Ureter (tissue), 1 donor: ENCODE data around the gene PCSK4. TPM values are rescaled to one million over a fixed set of nuclear protein-coding genes. Genes with fewer than 3 reads are reported as not detected.
"Not testable (repeated sequence)": the region's sequence is repeated elsewhere in the genome, so short reads cannot be mapped to it uniquely, and the experiment has no call there.

Experiments used
- DNase-seq: peaks from one replicate; pipeline ENCODE4 v3.0.0-alpha.2; 2020; ENCODE audit warnings: low spot score
- total RNA-seq: library from RNA; stranded (reverse); gene quantifications from one replicate; pipeline ENCODE4 v1.2.4, GENCODE V29; 2023
- donor health status: DM: yes; HTN: yes; CAD: no.

The PCSK4 gene
- total RNA-seq, 1 donor from 2014 or later: 4.5 TPM

DNA sequence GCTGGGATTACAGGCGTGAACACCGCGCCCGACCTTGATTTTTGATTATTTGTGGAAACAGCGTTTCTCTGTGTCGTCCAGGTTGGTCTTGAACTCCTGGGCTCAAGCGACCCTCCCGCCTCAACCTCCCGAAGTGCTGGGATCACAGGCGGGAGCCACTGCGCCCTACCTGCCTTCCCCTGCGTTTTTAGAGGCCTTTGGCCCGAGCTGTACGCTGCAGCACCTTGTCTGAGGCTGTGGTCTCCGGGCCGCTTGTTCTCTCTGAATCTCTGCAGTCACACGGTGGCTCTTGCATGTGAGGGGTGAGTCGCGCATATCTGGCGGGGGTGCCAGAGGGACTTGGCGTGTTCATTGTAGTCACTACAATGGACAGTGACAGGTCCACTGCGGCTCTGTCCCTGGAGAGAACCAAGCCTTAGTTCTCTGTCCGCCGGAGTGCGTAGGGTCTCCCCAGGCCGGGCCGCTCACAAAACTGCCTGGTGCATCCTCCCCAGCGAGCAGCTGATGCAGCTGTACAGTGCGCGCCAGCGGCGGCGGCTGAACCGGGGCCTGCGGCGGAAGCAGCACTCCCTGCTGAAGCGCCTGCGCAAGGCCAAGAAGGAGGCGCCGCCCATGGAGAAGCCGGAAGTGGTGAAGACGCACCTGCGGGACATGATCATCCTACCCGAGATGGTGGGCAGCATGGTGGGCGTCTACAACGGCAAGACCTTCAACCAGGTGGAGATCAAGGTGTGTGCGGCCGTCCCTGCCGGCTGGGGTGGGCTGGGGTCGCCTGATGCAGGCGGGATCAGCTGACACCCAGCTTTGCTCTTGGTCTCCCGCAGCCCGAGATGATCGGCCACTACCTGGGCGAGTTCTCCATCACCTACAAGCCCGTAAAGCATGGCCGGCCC is 50.4 kb downstream of the PCSK4 start:
- DNase-seq: not testable (repeated sequence)

DNA sequence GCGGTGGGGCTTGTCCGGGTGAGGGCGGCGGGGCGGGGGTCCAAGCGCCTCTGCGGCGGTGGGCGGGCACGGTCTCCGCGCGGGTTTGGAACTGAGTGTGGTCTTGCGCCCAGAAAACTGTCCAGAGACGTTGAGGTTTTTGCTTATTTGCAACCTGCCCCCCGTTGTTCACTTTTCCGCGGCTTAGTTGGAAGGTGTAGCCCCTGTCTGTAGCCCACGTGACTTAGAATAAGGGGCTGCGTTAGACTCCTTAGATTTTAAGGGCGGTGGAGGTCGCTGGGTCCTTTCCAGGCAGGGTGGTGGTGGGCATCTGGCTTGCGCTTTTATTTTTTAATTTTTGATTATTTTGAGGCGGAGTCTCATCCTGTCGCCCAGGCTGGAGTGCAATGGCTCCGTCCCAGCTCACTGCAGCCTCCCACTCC is 51.2 kb downstream of the PCSK4 start:
- no peak for DNase-seq

GRCh38 chr19:1438035-1438932 is 51.9 kb downstream of the PCSK4 start, which contains the start of gene RPS15:
Gene RPS15, plus strand, starts transcription at chr19:1438396. Its CDS starts 30 bp downstream, at chr19:1438426.
- peak; percentile 96 for DNase-seq

GRCh38 chr19:1437609-1438008 is 52.5 kb downstream of the PCSK4 start:
- no peak for DNase-seq

- DNase-seq: no peak
Observed at GRCh38 chr19:1435378-1435989, 54.7 kb downstream of the PCSK4 start.

DNA sequence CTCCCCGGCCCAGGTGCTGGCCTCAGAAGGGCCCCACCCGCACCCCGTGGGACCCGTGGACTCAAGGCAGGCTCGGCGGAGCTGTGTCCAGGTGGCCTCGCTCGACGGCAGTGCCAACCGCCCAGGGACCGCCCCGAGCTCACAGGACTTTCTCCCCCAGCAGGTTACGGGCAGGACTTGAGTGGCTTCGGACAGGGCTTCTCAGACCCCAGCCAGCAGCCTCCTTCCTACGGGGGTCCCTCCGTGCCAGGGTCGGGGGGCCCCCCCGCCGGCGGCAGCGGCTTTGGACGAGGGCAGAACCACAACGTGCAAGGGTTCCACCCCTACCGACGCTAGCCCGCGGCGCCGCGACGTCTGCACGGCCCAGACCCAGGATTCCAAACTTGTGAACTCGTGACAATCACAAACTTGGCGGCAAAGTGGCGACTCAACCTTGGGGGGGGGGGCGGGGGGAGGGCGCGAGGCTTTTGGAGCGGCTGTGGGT is 55.5 kb downstream of the PCSK4 start:
- DNase-seq: no peak

DNA sequence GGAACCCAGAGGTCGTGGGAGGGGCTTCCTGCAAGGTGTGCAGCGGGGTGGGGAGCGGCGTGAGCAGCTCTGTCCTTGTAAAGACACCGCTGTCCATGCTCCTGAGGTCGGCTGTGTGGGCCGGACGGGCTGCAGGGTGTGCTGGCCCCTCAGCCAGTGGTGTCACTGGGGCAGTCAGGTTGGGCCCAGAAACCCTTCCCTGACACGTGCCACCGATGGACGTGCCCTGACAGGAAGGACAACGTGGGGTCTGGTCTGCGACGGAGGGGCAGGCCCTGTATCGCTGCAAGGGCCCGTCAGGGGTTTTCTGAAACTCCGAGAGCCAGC is 56.1 kb downstream of the PCSK4 start:
- DNase-seq: no peak

- no peak for DNase-seq
Observed at GRCh38 chr19:1433119-1434039, 56.8 kb downstream of the PCSK4 start.

DNA sequence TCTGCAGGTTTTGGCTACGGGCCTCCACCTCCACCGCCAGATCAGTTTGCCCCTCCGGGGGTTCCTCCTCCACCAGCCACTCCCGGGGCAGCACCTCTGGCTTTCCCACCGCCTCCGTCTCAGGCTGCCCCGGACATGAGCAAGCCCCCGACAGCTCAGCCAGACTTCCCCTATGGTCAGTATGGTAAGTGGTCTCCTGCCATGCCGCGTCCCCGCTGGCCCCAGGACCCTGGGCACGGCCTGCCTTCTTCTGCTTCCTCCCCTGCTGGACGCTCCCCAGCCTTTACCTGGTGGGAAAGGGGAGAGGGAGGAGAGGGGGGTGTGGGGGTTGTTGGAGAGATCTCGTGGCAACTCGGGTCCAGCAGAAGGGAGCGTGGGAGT is 57.7 kb downstream of the PCSK4 start:
- no peak for DNase-seq

DNA sequence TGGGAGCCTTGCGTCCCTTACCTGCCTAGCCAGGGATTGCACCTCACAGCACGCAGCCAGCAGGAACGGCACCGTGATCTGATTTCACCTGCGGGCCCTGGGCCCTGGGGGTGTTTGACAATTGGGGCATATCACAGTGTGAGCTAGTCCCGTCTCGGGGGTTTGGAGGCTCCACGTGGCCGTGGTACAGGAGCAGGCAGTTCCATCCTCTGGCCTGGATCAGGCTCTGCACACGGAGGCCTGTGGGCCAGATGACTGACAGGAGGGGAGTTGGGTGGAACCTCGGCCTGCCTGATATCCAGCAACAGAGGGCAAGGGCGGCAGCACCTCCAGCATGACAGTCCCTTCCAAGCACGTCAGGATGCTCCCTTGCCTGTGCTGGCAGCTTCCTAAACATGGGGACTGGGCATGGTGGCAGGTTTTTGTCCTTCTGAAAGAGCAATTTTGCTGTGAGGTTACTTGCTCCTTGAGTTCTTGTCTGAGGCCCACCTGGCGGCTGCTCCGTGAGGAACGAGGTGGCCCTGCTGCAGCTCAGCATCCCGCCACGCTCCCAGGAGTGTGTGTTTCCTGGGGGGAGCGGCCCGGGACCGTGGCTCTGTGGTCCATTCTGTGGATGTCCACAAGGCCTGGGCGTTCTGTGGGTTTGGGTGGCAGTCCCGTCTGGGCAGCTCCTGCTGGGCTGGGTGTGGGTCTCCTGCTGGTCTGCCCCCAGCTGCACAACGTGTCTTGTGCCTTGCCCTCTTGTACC is 58.2 kb downstream of the PCSK4 start:
- no peak for DNase-seq

Other genes with a start within 250 kb of the PCSK4 start
- 144 TPM for gene ATP5F1D, start 248.6 kb downstream of the PCSK4 start, total RNA-seq
- gene MIDN, start 241.8 kb downstream of the PCSK4 start, total RNA-seq: 121 TPM
- 524 TPM for gene CIRBP, start 221.0 kb downstream of the PCSK4 start, total RNA-seq
- gene FAM174C, start 214.8 kb downstream of the PCSK4 start, total RNA-seq: 47.5 TPM
- 0.70 TPM for gene EFNA2, start 204.5 kb downstream of the PCSK4 start, total RNA-seq
- gene NDUFS7, start 106.4 kb downstream of the PCSK4 start, total RNA-seq: 93.5 TPM
- 9.3 TPM for gene GAMT, start 88.8 kb downstream of the PCSK4 start, total RNA-seq
- gene DAZAP1, start 82.8 kb downstream of the PCSK4 start, total RNA-seq: 137 TPM
- gene RPS15, start 52.0 kb downstream of the PCSK4 start, total RNA-seq: 1,085 TPM
- 0.26 TPM for gene APC2, start 40.2 kb downstream of the PCSK4 start, total RNA-seq
- 23.9 TPM for gene C19orf25, start 11.1 kb downstream of the PCSK4 start, total RNA-seq
- 50.0 TPM for gene REEP6, start 831 bp upstream of the PCSK4 start, total RNA-seq
- 12.5 TPM for gene ADAMTSL5, start 22.7 kb upstream of the PCSK4 start, total RNA-seq
- not detected for gene PLK5, start 33.7 kb upstream of the PCSK4 start, total RNA-seq
- 21.7 TPM for gene MEX3D, start 78.0 kb upstream of the PCSK4 start, total RNA-seq
- 60.7 TPM for gene MBD3, start 102.5 kb upstream of the PCSK4 start, total RNA-seq
- 197 TPM for gene UQCR11, start 115.1 kb upstream of the PCSK4 start, total RNA-seq
- gene TCF3, start 162.3 kb upstream of the PCSK4 start, total RNA-seq: 56.2 TPM